C4-2B (cell line): ENCODE data around the gene BRD9.
"Not testable (repeated sequence)": the region's sequence is repeated elsewhere in the genome, so short reads cannot be mapped to it uniquely, and the experiment has no call there.

ENCODE experiments used
- ZFX ChIP-seq: fragments of 450-650 bp; IDR thresholded peaks from 2 replicates; pipeline ENCODE4 v1.6.1; 2017
- TF ChIP-seq, protein P1 (sequence below): fragments of 450-650 bp; conservative IDR thresholded peaks from 2 replicates; pipeline ENCODE4 v1.5.1; 2017; ENCODE audit warnings: mild to moderate bottlenecking

DNA sequence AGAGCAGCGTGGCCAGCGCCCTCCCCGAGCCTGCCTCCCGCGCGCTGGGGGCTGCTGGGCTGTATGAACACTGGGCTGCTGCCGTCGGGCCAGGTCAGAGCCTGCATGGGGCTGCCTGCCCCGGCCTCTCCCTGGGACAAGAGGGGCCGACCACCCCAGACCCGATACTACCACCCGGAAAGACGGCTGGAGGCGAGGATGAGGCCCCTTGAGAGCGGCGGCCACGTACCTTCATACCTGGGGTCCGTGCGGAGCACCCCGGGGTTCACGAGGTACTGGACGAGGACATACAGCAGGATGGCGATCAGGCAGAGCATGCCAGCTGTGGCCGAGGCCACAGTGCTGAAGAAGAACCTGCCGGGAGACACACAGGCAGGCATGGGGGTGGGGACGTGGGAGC, 49.2 kb downstream of the BRD9 start:
- TF ChIP-seq, protein P1, sequence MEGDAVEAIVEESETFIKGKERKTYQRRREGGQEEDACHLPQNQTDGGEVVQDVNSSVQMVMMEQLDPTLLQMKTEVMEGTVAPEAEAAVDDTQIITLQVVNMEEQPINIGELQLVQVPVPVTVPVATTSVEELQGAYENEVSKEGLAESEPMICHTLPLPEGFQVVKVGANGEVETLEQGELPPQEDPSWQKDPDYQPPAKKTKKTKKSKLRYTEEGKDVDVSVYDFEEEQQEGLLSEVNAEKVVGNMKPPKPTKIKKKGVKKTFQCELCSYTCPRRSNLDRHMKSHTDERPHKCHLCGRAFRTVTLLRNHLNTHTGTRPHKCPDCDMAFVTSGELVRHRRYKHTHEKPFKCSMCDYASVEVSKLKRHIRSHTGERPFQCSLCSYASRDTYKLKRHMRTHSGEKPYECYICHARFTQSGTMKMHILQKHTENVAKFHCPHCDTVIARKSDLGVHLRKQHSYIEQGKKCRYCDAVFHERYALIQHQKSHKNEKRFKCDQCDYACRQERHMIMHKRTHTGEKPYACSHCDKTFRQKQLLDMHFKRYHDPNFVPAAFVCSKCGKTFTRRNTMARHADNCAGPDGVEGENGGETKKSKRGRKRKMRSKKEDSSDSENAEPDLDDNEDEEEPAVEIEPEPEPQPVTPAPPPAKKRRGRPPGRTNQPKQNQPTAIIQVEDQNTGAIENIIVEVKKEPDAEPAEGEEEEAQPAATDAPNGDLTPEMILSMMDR = not testable (repeated sequence)
- not testable (repeated sequence) for TF ChIP-seq ZFX
